ENCODE data around the gene ABCC6.

Gene ABCC6

GRCh38 chr16:16139061-16139460 lies 84.2 kb downstream of the ABCC6 start:
- Histone ChIP-seq H3K36me3 (peaks cover 79 to 89% (median 85%) of the 10 kb centered on the region in 3 donors), H3K27me3 (no peaks in the 10 kb centered on the region), H3K27ac (no peak overlapping the region), H3K4me3 (no peak overlapping the region), H3K9me3 (no peaks in the 10 kb centered on the region), H3K4me1 (no peaks in the 10 kb centered on the region)
- DNase-seq: no peak
- no peak for TF ChIP-seq CTCF (IDR thresholded peaks at IDR 0.05)
- intact Hi-C loops (cut with DNase I; ENCODE audit: low total_unique reads): no loop called here

GRCh38 chr16:16138034-16138635 lies 85.2 kb downstream of the ABCC6 start:
- peaks cover 88 to 98% (median 88%) of the 10 kb centered on the region in 3 donors for H3K36me3 ChIP-seq

GRCh38 chr16:16137110-16137509 lies 86.2 kb downstream of the ABCC6 start:
- no peak for TF ChIP-seq CTCF (IDR thresholded peaks at IDR 0.05)
- no peaks in the 10 kb centered on the region for H3K9me3 ChIP-seq
- intact Hi-C loops (cut with DNase I; ENCODE audit: low total_unique reads): no loop called here
- no peak for DNase-seq
- H3K27me3 ChIP-seq: no peaks in the 10 kb centered on the region
- H3K27ac ChIP-seq: no peak overlapping the region
- H3K4me1 ChIP-seq: no peaks in the 10 kb centered on the region
- peaks cover 90 to 99% (median 94%) of the 10 kb centered on the region in 3 donors for H3K36me3 ChIP-seq
- H3K4me3 ChIP-seq: no peak overlapping the region

More at GRCh38 chr16:16138034-16138635, 85.2 kb downstream of the ABCC6 start:
- H3K27me3 ChIP-seq: no peaks in the 10 kb centered on the region
- no peak overlapping the region for H3K27ac ChIP-seq
- no peak for DNase-seq
- no peaks in the 10 kb centered on the region for H3K4me1 ChIP-seq
- H3K9me3 ChIP-seq: no peaks in the 10 kb centered on the region
- no peak overlapping the region for H3K4me3 ChIP-seq
- no peak for TF ChIP-seq CTCF (IDR thresholded peaks at IDR 0.05)
- intact Hi-C loops (cut with DNase I; ENCODE audit: low total_unique reads): no loop called here

GRCh38 chr16:16136588-16136987 lies 86.7 kb downstream of the ABCC6 start:
- Histone ChIP-seq H3K9me3 (no peaks in the 10 kb centered on the region), H3K4me3 (no peak overlapping the region), H3K4me1 (no peaks in the 10 kb centered on the region), H3K36me3 (peaks cover 90 to 99% (median 95%) of the 10 kb centered on the region in 3 donors), H3K27ac (no peak overlapping the region), H3K27me3 (no peaks in the 10 kb centered on the region)
- DNase-seq: no peak
- intact Hi-C loops (cut with DNase I; ENCODE audit: low total_unique reads): no loop called here
- TF ChIP-seq CTCF (IDR thresholded peaks at IDR 0.05): no peak

GRCh38 chr16:16133943-16134604 lies 89.2 kb downstream of the ABCC6 start:
- H3K27ac ChIP-seq: no peak overlapping the region
- H3K27me3 ChIP-seq: no peaks in the 10 kb centered on the region
- intact Hi-C loops (cut with DNase I; ENCODE audit: low total_unique reads): no loop called here
- no peak overlapping the region for H3K4me3 ChIP-seq
- no peaks in the 10 kb centered on the region for H3K4me1 ChIP-seq
- TF ChIP-seq CTCF (IDR thresholded peaks at IDR 0.05): no peak
- DNase-seq: no peak
- H3K9me3 ChIP-seq: no peaks in the 10 kb centered on the region
- H3K36me3 ChIP-seq: peaks cover 73 to 85% (median 81%) of the 10 kb centered on the region in 3 donors
